SU-DHL-6 (cell line): ENCODE results near the gene ENO3.

Experiments
- H2AFZ ChIP-seq: fragments of 200-600 bp; sonication (generic); 2 replicates; pipeline ENCODE4 v1.6.1; 2014; ENCODE audit warnings: low read depth, mild to moderate bottlenecking, moderate library complexity, mixed read lengths, antibody characterized with exemption, low read length; ENCODE audit not compliant: severe bottlenecking
- H3F3A ChIP-seq: fragments of 200-600 bp; shearing (Covaris generic); 2 replicates; pipeline ENCODE4 v1.6.0; 2016; ENCODE audit warnings: antibody characterized with exemption, mild to moderate bottlenecking; ENCODE audit not compliant: insufficient read depth
- H3K27ac ChIP-seq: fragments of 200-600 bp; sonication (generic); 2 replicates; pipeline ENCODE4 v1.5.1; 2016; ENCODE audit warnings: low read depth, mild to moderate bottlenecking, low read length, moderate library complexity, mixed read lengths
- H3K27me3 ChIP-seq: fragments of 200-600 bp; sonication (generic), shearing (Covaris generic); 2 replicates; pipeline ENCODE4 v1.6.0; 2014; ENCODE audit warnings: mild to moderate bottlenecking, low read length
- H3K36me3 ChIP-seq: fragments of 200-600 bp; sonication (generic); 2 replicates; pipeline ENCODE4 v1.6.1; 2014; ENCODE audit warnings: mild to moderate bottlenecking, low read length, mixed read lengths
- H3K4me2 ChIP-seq: fragments of 300-600, 200-600 bp; shearing (Covaris generic), sonication (generic); 2 replicates; pipeline ENCODE4 v1.6.0; 2014; ENCODE audit warnings: low read length, low read depth, mild to moderate bottlenecking; ENCODE audit not compliant: poor library complexity, severe bottlenecking
- H3K4me3 ChIP-seq: fragments of 200-600 bp; sonication (generic); 2 replicates; pipeline ENCODE4 v1.5.1; 2014; ENCODE audit warnings: antibody characterized with exemption, low read length, mild to moderate bottlenecking, mixed read lengths; ENCODE audit not compliant: insufficient read depth, poor library complexity, severe bottlenecking
- H3K79me2 ChIP-seq: fragments of 200-600 bp; sonication (generic); 2 replicates; pipeline ENCODE4 v1.6.1; 2014; ENCODE audit warnings: mild to moderate bottlenecking, low read length, moderate library complexity; ENCODE audit not compliant: insufficient read depth
- H3K9ac ChIP-seq: fragments of 200-600 bp; sonication (generic); 2 replicates; pipeline ENCODE4 v1.7.0; 2014; ENCODE audit warnings: mild to moderate bottlenecking, low read length
- H3K9me2 ChIP-seq: fragments of 200-600 bp; sonication (generic); replicated peaks from 2 replicates; pipeline ENCODE4 v1.6.1; 2014; ENCODE audit warnings: low read length; ENCODE audit not compliant: insufficient read depth
- H3K9me3 ChIP-seq: fragments of 200-600 bp; sonication (generic); 2 replicates; pipeline ENCODE4 v1.6.1; 2014; ENCODE audit warnings: low read length, mixed read lengths; ENCODE audit not compliant: insufficient read depth
- H4K20me1 ChIP-seq: fragments of 200-600 bp; sonication (generic); 2 replicates; pipeline ENCODE4 v1.6.1; 2014; ENCODE audit warnings: low read depth, mild to moderate bottlenecking, antibody characterized with exemption, low read length, moderate library complexity, mixed read lengths
- EZH2phosphoT487 ChIP-seq: fragments of 200-600 bp; sonication (generic), shearing (Covaris generic); conservative IDR thresholded peaks from 2 replicates; pipeline ENCODE4 v1.6.1; 2018; ENCODE audit warnings: mild to moderate bottlenecking, antibody characterized with exemption, low read length, moderate library complexity, mixed read lengths
- TF ChIP-seq, protein P1 (sequence below): fragments of 200-600 bp; sonication (generic); IDR thresholded peaks from one replicate; pipeline ENCODE4 v1.5.1; 2017; ENCODE audit warnings: antibody characterized with exemption, mild to moderate bottlenecking, low read length, moderate library complexity; ENCODE audit not compliant: insufficient read depth, poor library complexity, severe bottlenecking

ENO3 gene

DNA sequence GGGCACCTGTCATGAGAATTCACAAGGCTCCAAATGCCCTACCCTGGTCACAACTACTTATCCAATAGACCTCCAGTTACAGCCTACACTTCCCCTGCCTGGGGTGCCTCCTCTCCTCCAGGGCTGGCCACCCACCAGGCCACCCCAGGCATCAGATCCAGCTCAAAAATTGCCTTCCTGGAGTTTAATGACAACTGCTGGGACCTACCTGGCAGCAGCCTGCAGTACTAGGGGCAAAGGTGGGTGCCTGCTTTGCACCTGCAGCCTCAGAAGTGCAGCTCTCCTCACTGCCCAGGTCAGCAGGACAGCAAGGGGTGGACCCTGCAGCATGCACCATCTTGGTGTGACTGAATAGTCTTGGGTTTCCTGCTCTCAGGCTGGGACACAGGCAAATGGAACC is 15.3 kb upstream of the ENO3 start:
- no peaks in the 10 kb centered on the region for H3K9me3 ChIP-seq
- TF ChIP-seq EZH2phosphoT487: no peak
- TF ChIP-seq, protein P1, sequence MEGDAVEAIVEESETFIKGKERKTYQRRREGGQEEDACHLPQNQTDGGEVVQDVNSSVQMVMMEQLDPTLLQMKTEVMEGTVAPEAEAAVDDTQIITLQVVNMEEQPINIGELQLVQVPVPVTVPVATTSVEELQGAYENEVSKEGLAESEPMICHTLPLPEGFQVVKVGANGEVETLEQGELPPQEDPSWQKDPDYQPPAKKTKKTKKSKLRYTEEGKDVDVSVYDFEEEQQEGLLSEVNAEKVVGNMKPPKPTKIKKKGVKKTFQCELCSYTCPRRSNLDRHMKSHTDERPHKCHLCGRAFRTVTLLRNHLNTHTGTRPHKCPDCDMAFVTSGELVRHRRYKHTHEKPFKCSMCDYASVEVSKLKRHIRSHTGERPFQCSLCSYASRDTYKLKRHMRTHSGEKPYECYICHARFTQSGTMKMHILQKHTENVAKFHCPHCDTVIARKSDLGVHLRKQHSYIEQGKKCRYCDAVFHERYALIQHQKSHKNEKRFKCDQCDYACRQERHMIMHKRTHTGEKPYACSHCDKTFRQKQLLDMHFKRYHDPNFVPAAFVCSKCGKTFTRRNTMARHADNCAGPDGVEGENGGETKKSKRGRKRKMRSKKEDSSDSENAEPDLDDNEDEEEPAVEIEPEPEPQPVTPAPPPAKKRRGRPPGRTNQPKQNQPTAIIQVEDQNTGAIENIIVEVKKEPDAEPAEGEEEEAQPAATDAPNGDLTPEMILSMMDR: no peak
- no peaks in the 10 kb centered on the region for H4K20me1 ChIP-seq
- no peaks in the 10 kb centered on the region for H3K27me3 ChIP-seq
- H3K9me2 ChIP-seq: no peaks in the 10 kb centered on the region
- no peak overlapping the region for H3K9ac ChIP-seq
- no peak overlapping the region for H2AFZ ChIP-seq
- no peak overlapping the region for H3K27ac ChIP-seq
- H3F3A ChIP-seq: 0 out of 2 replicates have a peak, but pooled peaks cover 5% of the 10 kb centered on the region
- no peaks in the 10 kb centered on the region for H3K36me3 ChIP-seq
- no peak overlapping the region for H3K4me2 ChIP-seq
- no peak overlapping the region for H3K4me3 ChIP-seq
- peaks cover 19% of the 10 kb centered on the region for H3K79me2 ChIP-seq

DNA sequence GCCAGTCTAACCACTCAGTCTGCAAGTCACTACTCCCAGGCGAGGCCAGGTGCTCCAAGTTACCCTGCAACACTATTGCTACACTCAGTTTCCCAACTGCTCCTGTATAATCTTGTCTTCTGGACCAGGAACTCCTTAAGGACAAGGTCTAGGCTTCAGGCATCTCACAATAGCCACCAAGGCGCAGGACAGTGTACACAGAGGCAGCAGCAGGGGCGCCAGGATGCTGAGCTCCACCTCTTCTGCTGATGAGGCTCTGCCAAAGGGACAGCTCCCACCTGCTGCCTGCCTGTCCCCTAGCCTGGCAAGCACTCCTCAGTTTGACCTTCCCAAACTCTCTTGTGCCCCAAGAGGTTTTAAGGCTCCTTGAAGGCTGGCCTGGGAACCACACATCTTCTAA is 14.5 kb upstream of the ENO3 start:
- H3K36me3 ChIP-seq: no peaks in the 10 kb centered on the region
- no peaks in the 10 kb centered on the region for H3K9me2 ChIP-seq
- no peak overlapping the region for H3K9ac ChIP-seq
- H3K4me2 ChIP-seq: no peak overlapping the region
- H3K9me3 ChIP-seq: no peaks in the 10 kb centered on the region
- peaks cover 10% of the 10 kb centered on the region for H3F3A ChIP-seq
- peaks cover 27% of the 10 kb centered on the region for H3K79me2 ChIP-seq
- H3K4me3 ChIP-seq: no peak overlapping the region
- no peaks in the 10 kb centered on the region for H4K20me1 ChIP-seq
- no peak overlapping the region for H3K27ac ChIP-seq
- no peaks in the 10 kb centered on the region for H3K27me3 ChIP-seq
- TF ChIP-seq EZH2phosphoT487: no peak
- TF ChIP-seq, protein P1: no peak
- H2AFZ ChIP-seq: no peak overlapping the region

DNA sequence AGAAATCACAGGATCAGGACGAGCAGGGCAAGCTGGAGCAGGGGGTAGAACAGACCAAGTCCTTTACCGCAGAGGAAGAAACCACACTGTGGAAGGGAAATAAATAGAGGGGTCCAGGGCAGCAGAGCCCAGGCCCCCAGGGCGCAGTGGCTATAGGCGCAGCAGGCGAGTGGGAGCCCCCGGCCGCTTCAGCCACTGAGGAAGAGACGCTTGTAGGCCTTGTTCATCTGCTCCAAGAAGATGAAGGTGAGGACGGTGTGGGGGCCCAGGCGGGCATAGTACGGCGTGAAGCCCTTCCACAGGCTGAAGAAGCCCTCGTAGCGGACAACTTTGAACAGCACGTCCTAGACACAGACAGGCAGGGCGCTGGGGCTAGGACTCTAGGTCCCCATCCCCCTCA is 13.4 kb upstream of the ENO3 start:
- H3K36me3 ChIP-seq: no peaks in the 10 kb centered on the region
- no peak overlapping the region for H3K4me2 ChIP-seq
- H3K79me2 ChIP-seq: peaks cover 36% of the 10 kb centered on the region
- no peak overlapping the region for H3K27ac ChIP-seq
- TF ChIP-seq, protein P1: no peak
- no peak for TF ChIP-seq EZH2phosphoT487
- no peaks in the 10 kb centered on the region for H4K20me1 ChIP-seq
- no peak overlapping the region for H2AFZ ChIP-seq
- no peaks in the 10 kb centered on the region for H3K9me2 ChIP-seq
- no peak overlapping the region for H3K4me3 ChIP-seq
- no peak overlapping the region for H3K9ac ChIP-seq
- H3F3A ChIP-seq: peaks cover 20% of the 10 kb centered on the region
- H3K9me3 ChIP-seq: no peaks in the 10 kb centered on the region
- H3K27me3 ChIP-seq: no peaks in the 10 kb centered on the region
